HepG2 (cell line): ENCODE results near the gene L2HGDH. TPM values are rescaled to one million over a fixed set of nuclear protein-coding genes. Genes with fewer than 3 reads are reported as not detected.

Experiments used
- CBX1 ChIP-seq: IDR thresholded peaks from one replicate; pipeline ENCODE4 v1.6.1; 2016; ENCODE audit warnings: antibody characterized with exemption, low read depth
- CENPBD1 ChIP-seq: sonication (generic); formaldehyde crosslinking; IDR thresholded peaks from 2 replicates; pipeline ENCODE4 v1.8.0; 2022; ENCODE audit warnings: missing genetic modification reagents, low read depth, mild to moderate bottlenecking, borderline replicate concordance
- CHCHD3 ChIP-seq: sonication (generic); formaldehyde crosslinking; IDR thresholded peaks from 2 replicates; pipeline ENCODE4 v1.8.0; 2022; ENCODE audit warnings: mild to moderate bottlenecking, missing genetic modification reagents, moderate library complexity
- ESRRA ChIP-seq: sonication (generic); formaldehyde crosslinking; IDR thresholded peaks from 2 replicates; pipeline ENCODE4 v1.5.1; 2020; ENCODE audit warnings: mild to moderate bottlenecking, low read depth, missing genetic modification reagents
- PCBP1 ChIP-seq: fragments of 200-400 bp; formaldehyde crosslinking; IDR thresholded peaks from 2 replicates; pipeline ENCODE4 v1.6.1; 2017; ENCODE audit warnings: mild to moderate bottlenecking, low read depth, low read length, borderline replicate concordance
- REPIN1 ChIP-seq: sonication (generic); formaldehyde crosslinking; IDR thresholded peaks from 2 replicates; pipeline ENCODE4 v1.8.0; 2022; ENCODE audit warnings: missing genetic modification reagents, low read depth, mild to moderate bottlenecking, borderline replicate concordance
- SAP130 ChIP-seq: IDR thresholded peaks from 2 replicates; pipeline ENCODE4 v1.6.1; 2016; ENCODE audit warnings: low read depth
- TBX3 ChIP-seq: fragments of 450-650 bp; IDR thresholded peaks from 2 replicates; pipeline ENCODE4 v1.6.1; 2017; ENCODE audit warnings: antibody characterized with exemption, mild to moderate bottlenecking, inconsistent platforms, borderline replicate concordance
- ZBTB7B ChIP-seq: sonication (generic); formaldehyde crosslinking; IDR thresholded peaks from 2 replicates; pipeline ENCODE4 v1.4.0; 2020; ENCODE audit warnings: missing genetic modification reagents
- ZFP36L1 ChIP-seq: sonication (generic); formaldehyde crosslinking; IDR thresholded peaks from 2 replicates; pipeline ENCODE4 v1.8.0; 2022; ENCODE audit warnings: mild to moderate bottlenecking, missing genetic modification reagents, moderate library complexity
- ZKSCAN1 ChIP-seq: fragments of 150-350 bp; IDR thresholded peaks from 2 replicates; pipeline ENCODE4 v1.6.1; 2014; ENCODE audit warnings: low read length
- ZNF142 ChIP-seq: sonication (generic); formaldehyde crosslinking; IDR thresholded peaks from 2 replicates; pipeline ENCODE4 v1.4.0; 2020; ENCODE audit warnings: missing genetic modification reagents
- ZNF20 ChIP-seq: sonication (generic); formaldehyde crosslinking; IDR thresholded peaks from 2 replicates; pipeline ENCODE4 v1.4.0; 2020; ENCODE audit warnings: mild to moderate bottlenecking, moderate library complexity, missing genetic modification reagents
- ZNF296 ChIP-seq: sonication (generic); formaldehyde crosslinking; conservative IDR thresholded peaks from 2 replicates; pipeline ENCODE4 v1.5.0; 2020; ENCODE audit warnings: mild to moderate bottlenecking, missing genetic modification reagents
- ZNF546 ChIP-seq: sonication (generic); formaldehyde crosslinking; conservative IDR thresholded peaks from 2 replicates; pipeline ENCODE4 v1.8.1; 2023; ENCODE audit warnings: mild to moderate bottlenecking, missing genetic modification reagents
- ZNF841 ChIP-seq: sonication (generic); formaldehyde crosslinking; IDR thresholded peaks from 2 replicates; pipeline ENCODE4 v1.8.1; 2023; ENCODE audit warnings: missing genetic modification reagents, borderline replicate concordance
- ZSCAN22 ChIP-seq: sonication (generic); formaldehyde crosslinking; IDR thresholded peaks from 2 replicates; pipeline ENCODE4 v1.4.0; 2020; ENCODE audit warnings: mild to moderate bottlenecking, missing genetic modification reagents
- polyA plus RNA-seq, 8 experiments: library from polyadenylated mRNA; depleted of rRNA in 3 of 8; stranded (reverse) in 7 of 8; unstranded in 1 of 8; fragments of >200 nt; fragmentation: Illumina TruSeq in 4 of 8; extraction: Trizol in 4 of 8; gene quantifications; 2 replicates each; pipeline versions ENCODE4 v1.2.1 to v1.2.3, GENCODE V29; 2011 to 2016; ENCODE audit warnings: low read depth in 4 of 8, missing spikeins in 1 of 8, mixed read lengths in 1 of 8; ENCODE audit not compliant: insufficient read depth in 1 of 8
- total RNA-seq, 5 experiments: library from RNA; depleted of rRNA; stranded (reverse); fragments of >200 nt; fragmentation: Illumina TruSeq; extraction: Trizol; gene quantifications; 2 replicates each; pipeline ENCODE4 v1.2.3, GENCODE V29; 2016; ENCODE audit warnings: low read depth in 1 of 5
- TF ChIP-seq, protein P1 (sequence below): sonication (generic); formaldehyde crosslinking; IDR thresholded peaks from 2 replicates; pipeline ENCODE4 v1.4.0; 2020; ENCODE audit warnings: mild to moderate bottlenecking, missing genetic modification reagents, borderline replicate concordance
- TF ChIP-seq, protein P2 (sequence below): sonication (generic); formaldehyde crosslinking; IDR thresholded peaks from 2 replicates; pipeline ENCODE4 v1.9.0; 2021; ENCODE audit warnings: missing genetic modification reagents, borderline replicate concordance

Gene L2HGDH
- total and polyA plus RNA-seq, 2 of the 13 experiments (the other 11 are each of a cell fraction or from before 2014, with no cell fraction given): 3.3 to 5.0 TPM

GRCh38 chr14:50231475-50232275, 80.4 kb downstream of the L2HGDH start, which contains the start of gene SOS2 (continued):
- TF ChIP-seq ESRRA (CRISPR knock-in tag) (peak; percentile 76; the same call in 1 of the 2 replicates), ZSCAN22 (no peak), ZNF296 (CRISPR knock-in tag) (no peak), PCBP1 (no peak), TBX3 (no peak), CHCHD3 (CRISPR knock-in tag) (no peak), ZBTB7B (CRISPR knock-in tag) (peak; percentile 84), ZNF841 (CRISPR knock-in tag) (no peak), ZNF142 (CRISPR knock-in tag) (no peak), ZFP36L1 (CRISPR knock-in tag) (no peak), CBX1 (no peak), ZNF546 (CRISPR knock-in tag) (peak; percentile 96), ZNF20 (CRISPR knock-in tag) (no peak), SAP130 (peak; percentile 86), CENPBD1 (no peak), ZKSCAN1 (no peak), REPIN1 (no peak; the same call in 1 of the 2 replicates)
- TF ChIP-seq, protein P1, sequence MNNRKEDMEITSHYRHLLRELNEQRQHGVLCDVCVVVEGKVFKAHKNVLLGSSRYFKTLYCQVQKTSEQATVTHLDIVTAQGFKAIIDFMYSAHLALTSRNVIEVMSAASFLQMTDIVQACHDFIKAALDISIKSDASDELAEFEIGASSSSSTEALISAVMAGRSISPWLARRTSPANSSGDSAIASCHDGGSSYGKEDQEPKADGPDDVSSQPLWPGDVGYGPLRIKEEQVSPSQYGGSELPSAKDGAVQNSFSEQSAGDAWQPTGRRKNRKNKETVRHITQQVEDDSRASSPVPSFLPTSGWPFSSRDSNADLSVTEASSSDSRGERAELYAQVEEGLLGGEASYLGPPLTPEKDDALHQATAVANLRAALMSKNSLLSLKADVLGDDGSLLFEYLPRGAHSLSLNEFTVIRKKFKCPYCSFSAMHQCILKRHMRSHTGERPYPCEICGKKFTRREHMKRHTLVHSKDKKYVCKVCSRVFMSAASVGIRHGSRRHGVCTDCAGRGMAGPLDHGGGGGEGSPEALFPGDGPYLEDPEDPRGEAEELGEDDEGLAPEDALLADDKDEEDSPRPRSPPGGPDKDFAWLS: no peak
- TF ChIP-seq, protein P2, sequence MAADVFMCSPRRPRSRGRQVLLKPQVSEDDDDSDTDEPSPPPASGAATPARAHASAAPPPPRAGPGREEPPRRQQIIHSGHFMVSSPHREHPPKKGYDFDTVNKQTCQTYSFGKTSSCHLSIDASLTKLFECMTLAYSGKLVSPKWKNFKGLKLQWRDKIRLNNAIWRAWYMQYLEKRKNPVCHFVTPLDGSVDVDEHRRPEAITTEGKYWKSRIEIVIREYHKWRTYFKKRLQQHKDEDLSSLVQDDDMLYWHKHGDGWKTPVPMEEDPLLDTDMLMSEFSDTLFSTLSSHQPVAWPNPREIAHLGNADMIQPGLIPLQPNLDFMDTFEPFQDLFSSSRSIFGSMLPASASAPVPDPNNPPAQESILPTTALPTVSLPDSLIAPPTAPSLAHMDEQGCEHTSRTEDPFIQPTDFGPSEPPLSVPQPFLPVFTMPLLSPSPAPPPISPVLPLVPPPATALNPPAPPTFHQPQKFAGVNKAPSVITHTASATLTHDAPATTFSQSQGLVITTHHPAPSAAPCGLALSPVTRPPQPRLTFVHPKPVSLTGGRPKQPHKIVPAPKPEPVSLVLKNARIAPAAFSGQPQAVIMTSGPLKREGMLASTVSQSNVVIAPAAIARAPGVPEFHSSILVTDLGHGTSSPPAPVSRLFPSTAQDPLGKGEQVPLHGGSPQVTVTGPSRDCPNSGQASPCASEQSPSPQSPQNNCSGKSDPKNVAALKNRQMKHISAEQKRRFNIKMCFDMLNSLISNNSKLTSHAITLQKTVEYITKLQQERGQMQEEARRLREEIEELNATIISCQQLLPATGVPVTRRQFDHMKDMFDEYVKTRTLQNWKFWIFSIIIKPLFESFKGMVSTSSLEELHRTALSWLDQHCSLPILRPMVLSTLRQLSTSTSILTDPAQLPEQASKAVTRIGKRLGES (CRISPR knock-in tag): 0 out of 2 replicates have a peak, but pooled peaks have one; percentile 12
